ENCODE data around the gene HTR3E. TPM values are rescaled to one million over a fixed set of nuclear protein-coding genes. Genes with fewer than 3 reads are reported as not detected.

The HTR3E gene
- polyA plus RNA-seq, 2 of the 4 experiments (the other 2 are of a cell fraction), result not detected

DNA sequence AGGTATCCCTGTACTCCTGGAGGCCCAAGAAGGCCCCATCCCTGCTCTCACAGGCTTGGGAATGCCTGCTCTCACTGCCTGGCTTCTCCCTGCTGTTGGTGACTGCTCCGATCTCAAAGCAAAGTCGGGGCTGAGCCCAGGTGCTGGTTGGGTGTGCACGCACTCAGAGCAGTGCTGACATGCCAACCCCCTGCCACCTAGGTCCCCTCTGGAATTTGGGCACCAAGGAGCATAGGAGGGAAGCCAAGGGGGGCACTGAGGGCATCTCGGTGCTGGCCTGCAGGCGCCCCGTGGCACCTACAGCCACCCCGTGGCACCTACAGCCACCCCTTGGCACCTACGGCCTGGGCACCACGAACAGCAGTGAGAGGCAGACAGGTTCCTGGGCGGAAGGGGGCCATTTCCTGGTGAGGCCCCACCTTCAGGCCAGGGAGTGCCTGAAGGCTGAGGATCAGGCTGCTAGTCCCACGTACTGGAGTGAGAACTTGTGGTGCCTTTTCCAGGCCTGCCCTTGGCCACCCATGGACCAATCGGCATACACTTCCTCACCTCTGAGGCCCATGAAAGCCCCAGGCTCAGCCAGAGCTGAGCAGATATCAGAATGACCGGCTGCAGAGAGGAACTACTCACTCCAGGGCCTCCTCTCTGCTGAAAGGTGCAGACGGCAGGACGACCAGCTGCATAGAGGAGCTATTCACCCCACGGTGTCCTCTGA lies 15.6 kb upstream of the HTR3E start:
- TF ChIP-seq, protein P1, sequence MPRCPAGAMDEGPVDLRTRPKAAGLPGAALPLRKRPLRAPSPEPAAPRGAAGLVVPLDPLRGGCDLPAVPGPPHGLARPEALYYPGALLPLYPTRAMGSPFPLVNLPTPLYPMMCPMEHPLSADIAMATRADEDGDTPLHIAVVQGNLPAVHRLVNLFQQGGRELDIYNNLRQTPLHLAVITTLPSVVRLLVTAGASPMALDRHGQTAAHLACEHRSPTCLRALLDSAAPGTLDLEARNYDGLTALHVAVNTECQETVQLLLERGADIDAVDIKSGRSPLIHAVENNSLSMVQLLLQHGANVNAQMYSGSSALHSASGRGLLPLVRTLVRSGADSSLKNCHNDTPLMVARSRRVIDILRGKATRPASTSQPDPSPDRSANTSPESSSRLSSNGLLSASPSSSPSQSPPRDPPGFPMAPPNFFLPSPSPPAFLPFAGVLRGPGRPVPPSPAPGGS (IDR thresholded peaks at IDR 0.05), result no peak
- Histone ChIP-seq H3K4me1 (no peaks in the 10 kb centered on the region), H3K4me3 (no peak overlapping the region), H3K9me3 (no peaks in the 10 kb centered on the region), H3K27ac (no peak overlapping the region), H3K4me2 (no peak overlapping the region)
- FAIRE-seq (no peak), DNase-seq (ENCODE audit: low read depth in 1 of 2, low spot score in 1 of 2) (no peak), ATAC-seq (no peak)
- 46% methylated on average over 5 of the region's 16 CpGs for WGBS (ENCODE audit: missing lambda C conversion rate)
- CTCF ChIA-PET, result no interaction called here
- POLR2A ChIA-PET, result no interaction called here

DNA sequence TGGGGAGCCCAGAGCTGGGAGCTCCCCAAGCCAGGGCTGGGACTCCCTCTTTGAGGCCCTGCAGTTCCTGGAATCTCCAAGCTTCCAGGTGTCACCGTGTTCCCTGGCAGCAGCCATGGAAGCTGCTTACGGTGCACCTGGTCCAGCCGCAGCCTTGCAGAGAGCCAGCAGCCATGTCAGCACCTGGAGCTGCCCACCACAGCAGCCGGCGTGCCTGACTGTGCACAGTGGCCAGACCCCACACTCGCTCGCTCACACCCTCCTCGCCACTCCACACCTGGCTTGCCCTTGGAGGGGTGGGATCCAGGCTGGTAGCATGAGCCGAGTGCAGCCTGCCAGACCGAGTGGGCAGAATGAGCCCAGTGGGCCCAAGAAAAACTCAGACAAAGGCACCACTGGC lies 14.8 kb upstream of the HTR3E start:
- H3K4me2 ChIP-seq, result no peak overlapping the region
- WGBS (ENCODE audit: missing lambda C conversion rate), result 77% methylated on average over 6 of the region's 10 CpGs

DNA sequence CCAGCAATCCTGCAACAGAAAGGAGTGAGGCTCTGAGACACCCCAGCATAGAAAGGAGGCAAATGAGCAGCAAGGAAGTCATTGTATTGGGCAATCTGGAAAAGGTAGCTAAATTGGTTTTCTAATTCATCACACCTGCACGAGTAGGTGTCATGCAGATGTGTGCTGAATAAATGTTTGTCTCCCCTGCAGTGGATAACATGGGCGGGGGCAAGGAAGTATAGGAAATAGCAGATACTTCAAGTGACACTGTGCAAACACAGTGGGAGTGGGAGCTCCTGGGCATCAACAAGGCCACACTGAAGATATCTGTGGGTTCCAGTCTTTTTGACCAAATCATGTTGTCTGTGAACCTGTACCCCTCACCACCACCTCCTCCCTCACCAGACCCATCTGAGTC lies 14.4 kb upstream of the HTR3E start:
- 49% methylated on average over 2 of the region's 2 CpGs for WGBS (ENCODE audit: missing lambda C conversion rate)
- H3K27ac ChIP-seq, result no peak overlapping the region
- no peak overlapping the region for H3K4me3 ChIP-seq
- H3K4me2 ChIP-seq, result no peak overlapping the region
- H3K9me3 ChIP-seq, result no peaks in the 10 kb centered on the region
- ChIA-PET POLR2A (no interaction called here), CTCF (no interaction called here)
- ATAC-seq, result no peak
- H3K4me1 ChIP-seq, result no peaks in the 10 kb centered on the region
- FAIRE-seq, result no peak
- no peak for DNase-seq (ENCODE audit: low read depth in 1 of 2, low spot score in 1 of 2)
- TF ChIP-seq, protein P2, sequence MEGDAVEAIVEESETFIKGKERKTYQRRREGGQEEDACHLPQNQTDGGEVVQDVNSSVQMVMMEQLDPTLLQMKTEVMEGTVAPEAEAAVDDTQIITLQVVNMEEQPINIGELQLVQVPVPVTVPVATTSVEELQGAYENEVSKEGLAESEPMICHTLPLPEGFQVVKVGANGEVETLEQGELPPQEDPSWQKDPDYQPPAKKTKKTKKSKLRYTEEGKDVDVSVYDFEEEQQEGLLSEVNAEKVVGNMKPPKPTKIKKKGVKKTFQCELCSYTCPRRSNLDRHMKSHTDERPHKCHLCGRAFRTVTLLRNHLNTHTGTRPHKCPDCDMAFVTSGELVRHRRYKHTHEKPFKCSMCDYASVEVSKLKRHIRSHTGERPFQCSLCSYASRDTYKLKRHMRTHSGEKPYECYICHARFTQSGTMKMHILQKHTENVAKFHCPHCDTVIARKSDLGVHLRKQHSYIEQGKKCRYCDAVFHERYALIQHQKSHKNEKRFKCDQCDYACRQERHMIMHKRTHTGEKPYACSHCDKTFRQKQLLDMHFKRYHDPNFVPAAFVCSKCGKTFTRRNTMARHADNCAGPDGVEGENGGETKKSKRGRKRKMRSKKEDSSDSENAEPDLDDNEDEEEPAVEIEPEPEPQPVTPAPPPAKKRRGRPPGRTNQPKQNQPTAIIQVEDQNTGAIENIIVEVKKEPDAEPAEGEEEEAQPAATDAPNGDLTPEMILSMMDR (IDR thresholded peaks at IDR 0.05), result no peak
- TF ChIP-seq NFE2L2 (conservative IDR thresholded peaks at IDR 0.05; ENCODE audit: low read length) (no peak), TP53 (CRISPR knock-in tag; IDR thresholded peaks at IDR 0.05) (no peak), BHLHE40 (IDR thresholded peaks at IDR 0.05; ENCODE audit: low read depth, low read length) (no peak), HOXB5 (CRISPR knock-in tag; IDR thresholded peaks at IDR 0.05) (no peak), FOSB (CRISPR knock-in tag; IDR thresholded peaks at IDR 0.05) (no peak), POLR2A (IDR thresholded peaks at IDR 0.05; ENCODE audit: low read length) (no peak), RARB (CRISPR knock-in tag; IDR thresholded peaks at IDR 0.05) (no peak), FOXS1 (CRISPR knock-in tag; IDR thresholded peaks at IDR 0.05) (no peak), MAFK (IDR thresholded peaks at IDR 0.05; ENCODE audit: partially characterized antibody) (no peak), GATA3 (IDR thresholded peaks at IDR 0.05; ENCODE audit: borderline replicate concordance) (no peak), HOXA7 (CRISPR knock-in tag; IDR thresholded peaks at IDR 0.05) (no peak), RFX5 (IDR thresholded peaks at IDR 0.05) (no peak), EHF (CRISPR knock-in tag; IDR thresholded peaks at IDR 0.05) (no peak), SMC3 (IDR thresholded peaks at IDR 0.05) (no peak), KDM1A (IDR thresholded peaks at IDR 0.05; ENCODE audit: low read depth) (no peak)
- TF ChIP-seq, protein P3, sequence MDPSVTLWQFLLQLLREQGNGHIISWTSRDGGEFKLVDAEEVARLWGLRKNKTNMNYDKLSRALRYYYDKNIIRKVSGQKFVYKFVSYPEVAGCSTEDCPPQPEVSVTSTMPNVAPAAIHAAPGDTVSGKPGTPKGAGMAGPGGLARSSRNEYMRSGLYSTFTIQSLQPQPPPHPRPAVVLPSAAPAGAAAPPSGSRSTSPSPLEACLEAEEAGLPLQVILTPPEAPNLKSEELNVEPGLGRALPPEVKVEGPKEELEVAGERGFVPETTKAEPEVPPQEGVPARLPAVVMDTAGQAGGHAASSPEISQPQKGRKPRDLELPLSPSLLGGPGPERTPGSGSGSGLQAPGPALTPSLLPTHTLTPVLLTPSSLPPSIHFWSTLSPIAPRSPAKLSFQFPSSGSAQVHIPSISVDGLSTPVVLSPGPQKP (IDR thresholded peaks at IDR 0.05; ENCODE audit: low read depth, low read length), result no peak
- TF ChIP-seq, protein P4, sequence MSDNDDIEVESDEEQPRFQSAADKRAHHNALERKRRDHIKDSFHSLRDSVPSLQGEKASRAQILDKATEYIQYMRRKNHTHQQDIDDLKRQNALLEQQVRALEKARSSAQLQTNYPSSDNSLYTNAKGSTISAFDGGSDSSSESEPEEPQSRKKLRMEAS (IDR thresholded peaks at IDR 0.05), result no peak

More for the DNA sequence above, 14.8 kb upstream of the HTR3E start:
- POLR2A ChIA-PET, result no interaction called here
- no peaks in the 10 kb centered on the region for H3K4me1 ChIP-seq
- no peak for ATAC-seq
- TF ChIP-seq ZSCAN20 (CRISPR knock-in tag; IDR thresholded peaks at IDR 0.05), result no peak
- TF ChIP-seq CEBPB (IDR thresholded peaks at IDR 0.05), result no peak
- no peak for TF ChIP-seq HDAC2 (IDR thresholded peaks at IDR 0.05)
- no peak for TF ChIP-seq FOXS1 (CRISPR knock-in tag; IDR thresholded peaks at IDR 0.05)
- no peak for TF ChIP-seq CHD4 (IDR thresholded peaks at IDR 0.05; ENCODE audit: borderline replicate concordance)
- TF ChIP-seq, protein P1 (IDR thresholded peaks at IDR 0.05), result no peak
- TF ChIP-seq JUNB (IDR thresholded peaks at IDR 0.05), result no peak
- no peak for TF ChIP-seq SMC3 (IDR thresholded peaks at IDR 0.05)
- no peak for TF ChIP-seq RFX5 (IDR thresholded peaks at IDR 0.05)
- TF ChIP-seq HOXA7 (CRISPR knock-in tag; IDR thresholded peaks at IDR 0.05), result no peak
- TF ChIP-seq, protein P5, sequence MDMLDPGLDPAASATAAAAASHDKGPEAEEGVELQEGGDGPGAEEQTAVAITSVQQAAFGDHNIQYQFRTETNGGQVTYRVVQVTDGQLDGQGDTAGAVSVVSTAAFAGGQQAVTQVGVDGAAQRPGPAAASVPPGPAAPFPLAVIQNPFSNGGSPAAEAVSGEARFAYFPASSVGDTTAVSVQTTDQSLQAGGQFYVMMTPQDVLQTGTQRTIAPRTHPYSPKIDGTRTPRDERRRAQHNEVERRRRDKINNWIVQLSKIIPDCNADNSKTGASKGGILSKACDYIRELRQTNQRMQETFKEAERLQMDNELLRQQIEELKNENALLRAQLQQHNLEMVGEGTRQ (IDR thresholded peaks at IDR 0.05), result no peak
- no peak for TF ChIP-seq HOXB5 (CRISPR knock-in tag; IDR thresholded peaks at IDR 0.05)
- TF ChIP-seq, protein P6, sequence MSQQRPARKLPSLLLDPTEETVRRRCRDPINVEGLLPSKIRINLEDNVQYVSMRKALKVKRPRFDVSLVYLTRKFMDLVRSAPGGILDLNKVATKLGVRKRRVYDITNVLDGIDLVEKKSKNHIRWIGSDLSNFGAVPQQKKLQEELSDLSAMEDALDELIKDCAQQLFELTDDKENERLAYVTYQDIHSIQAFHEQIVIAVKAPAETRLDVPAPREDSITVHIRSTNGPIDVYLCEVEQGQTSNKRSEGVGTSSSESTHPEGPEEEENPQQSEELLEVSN (IDR thresholded peaks at IDR 0.05; ENCODE audit: borderline replicate concordance, low read depth), result no peak
- TF ChIP-seq ZC3H11A (IDR thresholded peaks at IDR 0.05), result no peak
- no peak for TF ChIP-seq CBX2 (IDR thresholded peaks at IDR 0.05; ENCODE audit: borderline replicate concordance, low read depth)
- no peak for DNase-seq (ENCODE audit: low read depth in 1 of 2, low spot score in 1 of 2)
- no peak overlapping the region for H3K4me3 ChIP-seq
- H3K9me3 ChIP-seq, result no peaks in the 10 kb centered on the region
- FAIRE-seq, result no peak
- CTCF ChIA-PET, result no interaction called here
- no peak overlapping the region for H3K27ac ChIP-seq
